Measurements from ENCODE around the gene ERI3. TPM values are rescaled to one million over a fixed set of nuclear protein-coding genes. Genes with fewer than 3 reads are reported as not detected.

Gene ERI3
- total RNA-seq, 1 donor from 2014 or later, result 52.7 TPM

DNA sequence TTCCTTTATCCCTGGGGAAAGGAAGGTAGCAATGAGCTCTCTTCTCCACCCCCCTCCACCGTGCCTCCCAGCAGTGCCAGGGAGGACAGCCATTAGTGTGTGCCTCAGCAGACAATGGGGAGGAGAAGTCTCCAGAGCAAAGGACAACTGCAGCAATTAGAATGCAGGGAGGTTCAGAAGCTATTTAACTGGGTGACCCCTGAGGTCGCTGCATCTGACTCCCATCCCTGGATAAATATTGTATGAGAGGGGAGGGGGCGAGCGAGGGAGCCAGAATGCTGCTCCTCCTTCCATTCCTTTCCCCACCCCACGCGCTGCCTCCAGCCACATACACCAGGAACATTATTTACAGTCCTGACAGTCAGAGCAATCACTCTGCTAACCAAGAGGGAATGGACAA lies 59.0 kb downstream of the ERI3 start:
- intact Hi-C loops (cut with DNase I), result no loop called here
- ATAC-seq, result no peak

DNA sequence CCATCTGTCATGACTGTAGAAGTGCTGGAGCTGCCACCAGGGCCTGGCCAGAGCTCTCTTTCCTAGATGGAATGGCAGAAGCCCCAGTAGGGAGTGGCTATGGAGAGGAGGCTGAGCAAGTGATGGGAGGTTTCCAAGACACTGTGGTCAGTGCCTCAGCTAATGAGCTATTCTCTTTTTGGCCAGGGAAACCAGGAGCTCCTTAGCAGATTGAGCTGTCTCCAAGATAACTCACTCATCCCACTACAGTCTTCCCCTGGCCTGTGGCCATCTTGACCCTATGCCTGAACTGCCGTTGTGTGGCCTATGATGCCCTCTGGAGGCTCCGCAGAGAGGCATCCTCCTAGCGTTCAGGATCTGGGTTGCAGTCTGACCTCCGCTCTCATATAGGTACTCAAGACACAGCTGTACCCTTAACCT lies 60.5 kb downstream of the ERI3 start:
- DNase-seq (ENCODE audit: missing footprints) (peak; percentile 72), ATAC-seq (no peak)
- intact Hi-C loops (cut with DNase I), result loop anchor here (5.0 kb wide), 2 partner anchors 52 to 77 kb away; no protein-coding TSS in a partner anchor

More for the DNA sequence above, 59.0 kb downstream of the ERI3 start:
- no peak for DNase-seq (ENCODE audit: missing footprints)

DNA sequence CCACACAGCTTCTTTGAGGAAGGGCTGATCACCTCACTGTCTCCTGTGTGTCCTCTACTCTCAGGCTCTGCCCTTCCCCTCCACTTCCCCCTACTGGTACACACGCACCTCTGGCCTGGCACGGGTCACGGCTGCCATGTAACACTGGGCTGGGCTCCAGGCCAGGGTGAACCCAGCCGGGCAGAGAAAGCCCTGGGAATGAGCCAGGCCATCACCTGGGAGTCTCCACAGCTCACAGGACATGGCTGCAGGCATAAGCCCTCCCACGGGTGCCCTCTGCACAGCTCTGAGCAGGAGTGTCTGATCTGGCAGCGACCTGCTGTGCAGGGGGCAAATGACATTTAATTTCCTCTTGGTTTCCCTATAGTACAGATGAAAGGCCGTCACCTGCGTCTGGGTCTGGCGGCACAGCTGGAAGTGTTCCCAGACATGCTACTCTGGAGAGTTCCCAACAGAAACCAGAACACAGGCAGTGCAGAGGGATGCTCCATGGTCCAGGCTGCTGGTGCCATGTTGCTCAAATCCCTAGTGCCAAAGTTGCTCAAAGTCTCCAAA lies 61.2 kb downstream of the ERI3 start:
- intact Hi-C loops (cut with DNase I), result loop anchor here (5.0 kb wide), 2 partner anchors 52 to 77 kb away; no protein-coding TSS in a partner anchor
- ATAC-seq, result peak; percentile 92

DNA sequence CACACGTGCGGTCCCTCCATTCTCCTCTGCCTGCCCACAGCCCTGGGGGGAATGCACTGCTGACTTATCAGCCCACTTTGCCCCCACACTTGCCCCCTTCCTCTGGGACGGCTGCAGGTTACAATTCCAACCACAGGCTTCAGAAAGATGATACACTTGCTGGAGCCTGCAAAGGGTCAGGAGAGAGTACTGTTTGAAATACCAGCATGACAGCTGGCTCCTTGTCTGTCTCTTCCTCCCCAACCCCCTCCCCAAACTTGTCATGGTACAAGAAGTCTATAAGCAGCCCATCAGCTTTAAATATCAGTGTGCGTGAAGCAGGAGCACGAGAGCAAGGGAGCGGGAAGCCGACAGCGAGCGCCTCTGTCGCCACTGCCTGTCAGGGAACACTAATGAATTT lies 62.4 kb downstream of the ERI3 start:
- DNase-seq (ENCODE audit: missing footprints), result no peak
- ATAC-seq, result no peak
- intact Hi-C loops (cut with DNase I), result loop anchor here (5.0 kb wide), 2 partner anchors 50 to 75 kb away; no protein-coding TSS in a partner anchor

More for the DNA sequence above, 61.2 kb downstream of the ERI3 start:
- peak; percentile 74 for DNase-seq (ENCODE audit: missing footprints)

DNA sequence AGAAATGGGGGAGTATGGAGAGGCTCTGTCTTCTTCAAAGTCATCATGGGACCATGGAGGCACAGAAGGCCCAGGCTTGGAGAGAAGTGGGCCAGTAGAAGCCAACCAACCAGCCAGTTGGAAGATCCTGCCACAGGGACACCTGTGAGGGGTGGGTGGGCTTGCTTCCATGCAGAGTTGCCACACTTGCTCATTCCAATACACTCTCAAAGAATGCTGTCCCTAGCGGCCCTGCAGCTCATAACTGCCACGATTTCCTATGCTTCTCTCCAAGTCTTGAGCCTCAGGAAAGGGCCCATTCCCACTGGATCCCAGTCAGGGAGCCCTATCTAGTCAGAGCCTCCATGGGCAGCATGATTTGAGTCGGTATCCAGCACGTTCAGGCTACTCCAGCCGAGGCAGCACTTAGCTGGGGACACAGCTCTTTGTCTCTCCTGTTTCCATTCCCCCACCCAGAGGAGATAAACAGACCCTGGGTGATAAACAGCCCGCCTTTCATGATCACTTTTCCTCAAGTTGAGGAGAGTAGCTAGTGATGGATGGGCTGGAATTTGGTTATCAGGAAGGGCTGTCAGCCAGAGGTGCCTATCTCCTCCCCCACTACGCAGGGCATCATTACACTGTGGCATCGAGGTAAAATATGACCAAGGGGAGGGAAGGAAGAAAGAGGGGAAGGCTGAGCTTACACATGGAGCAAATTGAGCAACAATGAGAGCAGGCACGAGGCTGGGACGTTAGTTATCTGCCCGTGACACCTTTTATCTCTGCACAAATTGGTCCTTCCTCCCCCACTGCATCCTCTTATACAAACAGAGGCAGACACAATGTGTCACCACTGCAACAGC lies 64.6 kb downstream of the ERI3 start:
- intact Hi-C loops (cut with DNase I), result loop anchor here (5.0 kb wide), 2 partner anchors 48 to 73 kb away; no protein-coding TSS in a partner anchor
- ATAC-seq (no peak), DNase-seq (ENCODE audit: missing footprints) (no peak)

DNA sequence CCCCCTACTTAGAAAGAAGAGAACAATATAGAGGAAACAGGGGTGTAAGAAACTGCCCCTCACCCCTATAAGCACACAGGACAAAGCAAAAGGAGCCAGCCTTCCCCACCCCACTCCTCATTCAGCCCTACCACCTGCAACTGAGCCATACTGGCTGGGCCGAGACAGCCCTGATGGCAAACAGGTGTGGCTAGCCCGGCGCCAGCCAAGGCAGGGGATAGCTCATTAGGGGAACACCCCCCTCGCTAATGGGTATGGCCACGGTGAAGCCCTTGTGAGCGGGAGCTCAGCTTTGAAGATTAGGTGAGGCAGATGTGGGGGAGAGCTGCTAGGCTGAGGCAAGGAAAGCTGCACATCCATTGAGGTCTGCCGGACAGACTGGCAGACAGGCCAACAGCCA lies 65.5 kb downstream of the ERI3 start:
- ATAC-seq (no peak), DNase-seq (ENCODE audit: missing footprints) (no peak)
- intact Hi-C loops (cut with DNase I), result no loop called here

DNA sequence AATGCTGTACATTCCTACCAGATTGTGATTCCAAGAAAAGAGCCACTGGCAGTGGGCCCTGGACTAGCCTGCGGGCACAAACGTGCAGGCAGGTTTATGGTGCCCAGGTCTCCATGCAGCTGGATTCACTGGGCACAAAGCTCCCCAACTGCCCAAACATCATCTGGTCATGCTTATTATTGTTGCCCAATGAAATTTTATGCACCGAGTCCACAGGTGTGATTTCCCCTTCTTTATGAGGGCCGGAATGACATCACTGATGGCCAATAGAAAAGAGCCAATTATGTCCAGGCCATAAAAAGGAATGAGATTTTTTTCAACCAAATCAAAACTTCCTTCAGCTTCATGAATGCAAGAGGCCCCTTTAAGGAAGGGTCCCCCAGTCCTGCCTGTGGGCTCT lies 66.2 kb downstream of the ERI3 start:
- DNase-seq (ENCODE audit: missing footprints) (no peak), ATAC-seq (no peak)
- intact Hi-C loops (cut with DNase I), result no loop called here

DNA sequence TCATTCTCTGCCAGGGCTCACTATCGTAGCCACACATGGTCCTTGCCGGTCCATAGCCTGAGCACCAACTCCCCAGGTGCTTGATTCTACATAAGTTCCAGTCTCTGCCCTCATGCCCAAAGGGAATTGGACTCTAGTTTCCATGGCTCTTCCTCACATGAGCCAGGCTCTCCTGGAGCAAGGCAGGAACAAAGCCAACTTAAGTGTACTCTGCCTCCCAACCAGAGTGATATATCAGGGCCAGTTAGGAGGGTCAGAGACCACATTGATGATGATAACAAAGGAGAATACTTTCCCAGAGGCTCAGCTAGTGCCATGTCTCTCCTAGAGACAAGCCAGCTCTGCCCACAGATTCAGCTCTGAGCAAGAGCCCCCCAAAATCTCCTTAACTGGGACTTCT lies 70.9 kb downstream of the ERI3 start:
- ATAC-seq, result no peak
- intact Hi-C loops (cut with DNase I), result no loop called here
- DNase-seq (ENCODE audit: missing footprints), result no peak

DNA sequence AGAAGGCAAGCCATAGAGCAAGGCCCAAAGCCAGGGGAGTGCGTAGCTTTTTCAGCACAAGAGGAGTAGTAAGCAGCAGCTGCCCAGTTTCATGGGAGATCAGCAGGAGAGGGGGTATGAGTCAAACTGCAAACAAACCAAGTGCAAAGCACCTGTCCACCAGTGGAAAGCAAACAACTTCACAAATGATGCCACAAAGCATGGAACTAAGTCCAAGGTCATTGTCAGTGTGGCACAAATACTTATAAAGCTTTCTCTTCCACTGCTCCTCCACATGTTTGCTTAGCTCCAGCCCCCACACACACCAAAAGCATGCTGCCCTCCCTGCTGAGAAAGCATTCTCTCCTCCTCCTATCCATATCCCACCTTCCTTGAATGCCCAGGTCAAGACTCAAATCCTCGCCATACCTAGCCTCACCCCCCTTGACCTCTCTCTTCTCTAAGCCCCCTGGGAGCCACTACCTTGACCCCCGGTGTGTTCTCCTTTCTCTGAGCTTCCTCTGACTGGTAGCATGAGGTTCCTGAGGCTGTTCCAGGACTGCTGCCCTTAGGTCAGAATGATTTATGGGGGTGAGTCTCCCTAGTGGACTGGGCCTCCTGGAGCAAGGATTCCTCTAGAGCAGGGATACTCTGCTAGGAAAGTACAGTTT lies 71.4 kb downstream of the ERI3 start:
- DNase-seq (ENCODE audit: missing footprints) (no peak), ATAC-seq (no peak)
- intact Hi-C loops (cut with DNase I), result no loop called here

DNA sequence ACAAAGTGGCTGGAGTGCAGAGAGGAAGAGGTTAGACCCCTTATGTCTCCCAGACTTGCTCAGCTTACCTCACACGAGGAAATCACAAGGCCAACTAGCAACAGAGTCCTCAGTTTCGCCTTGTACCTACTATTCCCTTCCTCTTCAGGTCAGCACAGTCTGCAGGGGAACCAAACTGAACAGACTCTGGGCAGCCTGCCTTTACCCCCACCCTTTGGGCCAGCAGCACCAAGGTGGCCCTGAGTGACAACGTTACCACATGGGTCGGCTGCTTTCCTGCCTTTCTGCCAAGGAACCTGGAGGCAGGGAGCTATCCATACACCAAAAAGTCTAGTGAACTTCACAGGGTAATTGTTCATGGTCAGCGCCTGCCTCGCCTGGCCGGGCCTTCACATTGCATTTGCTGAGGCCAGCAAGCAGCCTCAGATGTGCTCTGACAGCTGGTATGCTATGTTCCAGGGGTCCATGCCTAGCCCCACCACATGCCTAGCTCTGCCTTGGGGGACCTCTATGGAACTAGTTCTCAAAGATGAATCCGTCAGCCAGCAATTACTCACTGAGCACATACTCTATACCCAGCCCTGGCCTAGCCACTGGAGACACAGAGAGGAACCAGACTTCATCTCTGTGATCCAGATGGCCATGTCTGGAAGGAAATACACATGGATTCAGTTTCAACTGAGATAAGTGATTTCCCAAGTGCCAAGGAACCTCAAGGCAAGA lies 72.2 kb downstream of the ERI3 start:
- ATAC-seq (no peak), DNase-seq (ENCODE audit: missing footprints) (no peak)
- intact Hi-C loops (cut with DNase I), result no loop called here

DNA sequence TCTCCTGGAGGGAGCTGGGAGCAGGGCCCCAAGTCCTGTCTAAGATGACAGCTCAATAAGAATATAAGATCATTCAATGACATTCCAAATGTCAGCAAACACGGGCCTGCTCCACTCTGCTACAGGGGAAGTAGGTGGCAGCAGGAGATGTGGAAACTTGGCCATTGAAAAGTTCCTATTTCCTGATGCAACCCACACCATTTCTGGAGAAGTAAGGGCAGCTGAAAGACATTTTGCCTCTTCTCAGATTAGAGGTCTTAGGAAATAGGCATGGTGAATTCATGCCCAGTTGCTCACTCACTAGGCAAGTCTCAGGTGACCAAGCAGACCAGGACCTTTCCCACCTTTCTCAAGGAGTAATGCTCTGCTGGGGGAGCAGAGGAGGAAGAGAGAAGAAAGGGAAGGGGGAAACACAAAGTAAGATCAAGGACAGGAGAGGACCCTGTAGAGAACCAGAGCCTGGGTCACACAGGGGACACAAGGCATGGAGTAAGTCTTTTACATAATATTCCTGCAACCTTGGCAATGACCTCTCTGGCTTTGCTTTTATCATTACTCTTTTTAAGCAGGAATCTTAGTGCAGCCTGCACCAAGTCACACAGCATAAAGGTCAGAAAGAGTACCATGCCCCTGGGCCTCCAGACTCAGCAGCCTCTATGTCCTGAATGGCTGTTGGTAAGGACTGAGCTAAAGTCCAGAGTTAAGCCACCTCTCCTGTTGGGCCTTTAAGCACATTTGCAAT lies 72.9 kb downstream of the ERI3 start:
- peak; percentile 13 for ATAC-seq
- DNase-seq (ENCODE audit: missing footprints), result no peak
- intact Hi-C loops (cut with DNase I), result no loop called here

DNA sequence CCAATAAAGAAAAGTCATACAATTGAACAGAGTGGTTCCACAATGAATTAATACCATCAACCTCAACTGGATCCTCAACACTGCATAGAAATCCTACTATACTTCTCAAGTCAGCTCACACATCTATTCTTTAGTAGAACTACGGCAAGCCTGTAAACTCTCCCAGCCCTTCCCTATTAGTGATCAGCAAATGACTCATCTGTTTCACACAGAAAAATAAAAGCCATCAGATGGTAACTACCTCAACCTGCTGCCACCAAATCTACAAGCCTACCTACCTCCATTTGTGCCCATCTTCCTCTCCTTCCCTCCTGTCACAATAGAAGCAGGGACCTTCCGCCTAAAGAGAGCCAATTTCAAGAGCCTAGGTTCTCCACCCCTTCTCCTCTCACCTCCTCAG lies 78.2 kb downstream of the ERI3 start:
- DNase-seq (ENCODE audit: missing footprints) (no peak), ATAC-seq (no peak)
- intact Hi-C loops (cut with DNase I), result no loop called here

DNA sequence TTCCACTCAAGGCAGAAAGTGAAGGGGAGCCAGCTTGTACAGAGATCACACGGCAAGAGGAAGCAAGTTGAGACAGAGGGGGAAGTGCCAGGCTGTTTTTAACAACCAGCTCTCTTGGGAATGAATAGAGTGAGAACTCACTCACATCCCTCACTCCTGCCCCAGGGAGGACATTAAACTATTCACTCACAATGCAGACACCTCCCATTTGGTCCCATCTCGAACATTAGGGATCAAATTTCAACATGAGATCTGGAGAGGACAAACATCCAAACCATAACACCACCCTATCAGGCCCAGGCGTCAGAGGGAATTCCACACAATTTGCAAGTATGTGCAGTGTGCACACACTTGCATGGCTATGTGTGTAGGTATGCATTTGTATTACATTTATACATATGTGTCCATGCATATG lies 79.1 kb downstream of the ERI3 start:
- DNase-seq (ENCODE audit: missing footprints) (no peak), ATAC-seq (peak; percentile 54)
- intact Hi-C loops (cut with DNase I), result no loop called here

DNA sequence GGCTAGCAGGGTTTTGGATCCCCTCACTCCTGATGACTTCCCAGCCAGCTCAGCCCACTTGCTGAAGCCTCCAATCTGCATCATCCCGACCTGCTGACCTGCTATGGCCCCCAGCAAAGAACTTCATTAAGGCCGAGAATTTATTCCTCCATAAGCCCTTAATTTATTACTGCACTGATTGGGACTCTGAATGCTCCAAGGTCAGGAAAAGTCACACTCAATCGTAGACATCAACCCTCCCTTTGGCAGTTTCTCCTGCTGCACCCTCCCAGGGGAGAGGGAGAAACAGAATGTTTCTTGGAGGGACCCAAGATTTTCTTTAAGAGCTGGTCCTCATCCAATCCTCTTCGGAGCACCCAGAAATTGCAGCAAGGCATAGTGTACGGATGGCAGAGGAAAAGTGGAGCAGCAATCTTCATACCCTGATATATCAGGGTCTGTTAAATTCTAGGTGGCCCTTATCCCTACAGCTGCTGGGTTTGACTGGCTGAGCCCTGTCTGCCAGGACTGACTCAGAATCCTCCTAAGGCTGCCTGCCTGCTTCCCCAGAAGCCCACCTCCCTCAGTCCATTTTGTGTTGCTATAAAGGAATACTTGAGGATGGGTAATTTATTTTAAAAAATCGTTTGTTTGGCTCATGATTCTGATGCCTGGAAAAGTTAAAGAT lies 79.6 kb downstream of the ERI3 start:
- no peak for ATAC-seq
- no peak for DNase-seq (ENCODE audit: missing footprints)
- intact Hi-C loops (cut with DNase I), result no loop called here

DNA sequence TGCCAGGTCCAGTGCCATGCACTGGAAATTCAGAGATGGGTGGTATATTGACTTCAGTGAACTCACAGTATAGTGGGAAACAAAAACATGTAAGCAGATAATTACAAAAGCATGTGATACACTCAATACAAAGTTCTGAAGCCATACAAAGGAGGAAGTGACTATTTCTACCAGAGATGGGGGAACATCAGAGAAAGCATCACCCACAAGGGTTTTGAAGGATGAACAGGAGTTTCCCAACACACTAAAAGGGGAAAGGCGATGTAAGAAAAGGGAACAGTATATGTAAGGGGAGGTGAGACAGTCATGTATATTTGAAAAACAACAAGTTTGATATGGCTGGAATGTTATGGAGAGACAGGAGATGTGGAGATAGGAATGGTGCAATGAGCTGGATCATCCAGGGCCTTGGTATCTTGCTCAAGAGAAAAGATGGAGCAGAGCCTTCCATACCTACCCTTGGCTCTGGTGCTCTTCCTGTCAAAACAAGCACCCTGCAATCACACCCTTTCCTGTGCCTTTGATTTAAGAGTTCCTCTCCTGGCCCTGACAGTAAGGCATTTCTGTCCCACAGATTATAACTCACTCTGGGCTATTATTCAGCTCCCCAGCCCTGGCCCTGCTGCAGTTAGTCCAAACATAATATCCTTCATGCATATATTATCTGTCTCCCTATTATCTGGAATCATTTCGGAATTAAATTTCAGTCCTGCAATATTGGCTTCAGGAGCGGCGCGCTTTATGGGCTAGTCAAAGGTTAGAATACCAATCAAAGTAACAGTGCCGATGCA lies 81.3 kb downstream of the ERI3 start:
- DNase-seq (ENCODE audit: missing footprints), result no peak

DNA sequence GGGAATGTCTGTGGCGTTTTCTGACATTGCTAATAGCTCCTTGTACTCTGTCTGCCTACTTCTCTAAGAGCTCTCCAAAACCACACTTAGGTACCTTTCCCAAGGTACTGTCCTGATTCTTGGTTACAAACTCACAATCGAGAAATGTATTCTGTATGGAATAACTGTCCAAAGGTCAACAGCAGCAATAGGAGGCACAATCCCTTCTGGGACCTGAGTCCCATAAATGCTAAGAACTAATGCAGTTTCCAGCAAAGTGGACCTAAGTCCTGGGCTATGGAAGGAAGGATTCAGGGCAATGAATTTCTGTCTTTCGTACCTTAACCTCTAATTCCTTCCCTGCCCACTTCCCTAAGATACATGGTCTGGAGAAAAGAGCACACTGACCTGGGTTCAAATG lies 82.1 kb downstream of the ERI3 start:
- intact Hi-C loops (cut with DNase I), result no loop called here
- DNase-seq (ENCODE audit: missing footprints) (no peak), ATAC-seq (no peak)

More for the DNA sequence above, 81.3 kb downstream of the ERI3 start:
- ATAC-seq, result no peak
- intact Hi-C loops (cut with DNase I), result no loop called here

DNA sequence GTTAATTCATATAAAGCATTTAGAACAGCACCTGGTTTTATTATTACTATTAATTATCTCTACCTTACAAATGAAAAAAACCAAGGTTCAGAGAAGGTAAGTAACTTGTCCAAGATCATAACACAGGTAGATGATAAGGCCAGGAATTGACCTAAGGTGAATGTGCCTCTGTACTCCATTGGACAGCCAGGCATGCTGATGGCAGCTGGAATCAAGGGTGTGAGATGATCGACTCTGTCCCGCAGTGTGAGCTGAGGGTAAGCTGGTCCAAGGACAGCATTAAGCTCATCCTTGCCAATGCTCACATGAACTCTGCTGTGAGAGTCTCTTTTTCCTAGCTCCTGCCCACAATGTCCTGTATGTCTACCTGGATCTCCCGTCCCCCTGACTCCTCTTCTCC lies 83.4 kb downstream of the ERI3 start:
- no peak for ATAC-seq
- DNase-seq (ENCODE audit: missing footprints), result no peak
- intact Hi-C loops (cut with DNase I), result no loop called here

Measured in Right ventricle myocardium inferior (tissue), 1 donor.